Measurements from ENCODE around the gene STK32B. TPM values are rescaled to one million over a fixed set of nuclear protein-coding genes. Genes with fewer than 3 reads are reported as not detected.

STK32B gene
- total RNA-seq, 2 donors from 2014 or later, result 0.52 to 1.4 TPM

GRCh38 chr4:5364406-5364805, 313.1 kb downstream of the STK32B start:
- DNase-seq, result no peak
- no peak for ATAC-seq
- intact Hi-C loops (cut with DNase I), result no loop called here

- intact Hi-C loops (cut with DNase I), result no loop called here
- DNase-seq, result no peak
- no peak for ATAC-seq
These were observed 314.1 kb downstream of the STK32B start for GRCh38 chr4:5365071-5366008.

GRCh38 chr4:5366009-5366386, 314.7 kb downstream of the STK32B start:
- intact Hi-C loops (cut with DNase I), result no loop called here
- no peak for ATAC-seq
- no peak for DNase-seq

GRCh38 chr4:5366421-5366820, 315.1 kb downstream of the STK32B start:
- no peak for DNase-seq
- no peak for ATAC-seq
- intact Hi-C loops (cut with DNase I), result no loop called here

GRCh38 chr4:5368426-5368825, 317.1 kb downstream of the STK32B start:
- intact Hi-C loops (cut with DNase I), result no loop called here
- ATAC-seq (no peak), DNase-seq (no peak)

GRCh38 chr4:5370286-5370685, 319.0 kb downstream of the STK32B start:
- no peak for DNase-seq
- intact Hi-C loops (cut with DNase I), result no loop called here
- ATAC-seq, result no peak

- ATAC-seq (no peak), DNase-seq (no peak)
- intact Hi-C loops (cut with DNase I), result no loop called here
These were observed 320.3 kb downstream of the STK32B start for GRCh38 chr4:5371415-5372190.

GRCh38 chr4:5372198-5372597, 320.9 kb downstream of the STK32B start:
- DNase-seq (no peak), ATAC-seq (no peak)
- intact Hi-C loops (cut with DNase I), result no loop called here

GRCh38 chr4:5373327-5373726, 322.0 kb downstream of the STK32B start:
- intact Hi-C loops (cut with DNase I), result no loop called here
- DNase-seq (no peak), ATAC-seq (no peak)

GRCh38 chr4:5374592-5374991, 323.3 kb downstream of the STK32B start:
- ATAC-seq, result no peak
- DNase-seq, result no peak
- intact Hi-C loops (cut with DNase I), result no loop called here

- ATAC-seq (no peak), DNase-seq (no peak)
- intact Hi-C loops (cut with DNase I), result no loop called here
These were observed 323.7 kb downstream of the STK32B start for GRCh38 chr4:5374994-5375393.

GRCh38 chr4:5376015-5376414, 324.7 kb downstream of the STK32B start:
- intact Hi-C loops (cut with DNase I), result no loop called here
- no peak for ATAC-seq
- no peak for DNase-seq

- intact Hi-C loops (cut with DNase I), result no loop called here
- DNase-seq (no peak), ATAC-seq (no peak)
These were observed 326.7 kb downstream of the STK32B start for GRCh38 chr4:5378002-5378401.

- intact Hi-C loops (cut with DNase I), result no loop called here
- ATAC-seq (no peak), DNase-seq (no peak)
These were observed 328.6 kb downstream of the STK32B start for GRCh38 chr4:5379895-5380294.

GRCh38 chr4:5381961-5382441, 330.7 kb downstream of the STK32B start:
- no peak for ATAC-seq
- DNase-seq, result no peak
- intact Hi-C loops (cut with DNase I), result no loop called here

- DNase-seq (no peak), ATAC-seq (no peak)
- intact Hi-C loops (cut with DNase I), result no loop called here
These were observed 332.1 kb downstream of the STK32B start for GRCh38 chr4:5383191-5383980.

- intact Hi-C loops (cut with DNase I), result no loop called here
- no peak for DNase-seq
- peak; percentile 76 to 86 for ATAC-seq
These were observed 334.5 kb downstream of the STK32B start for GRCh38 chr4:5385741-5386311.

- ATAC-seq, result no peak
- intact Hi-C loops (cut with DNase I), result no loop called here
- DNase-seq, result no peak
These were observed 335.6 kb downstream of the STK32B start for GRCh38 chr4:5386921-5387320.

GRCh38 chr4:5387457-5387856, 336.2 kb downstream of the STK32B start:
- intact Hi-C loops (cut with DNase I), result no loop called here
- DNase-seq, result no peak
- no peak for ATAC-seq
